ENCODE data around the gene SERPINE2.

The SERPINE2 gene

GRCh38 chr2:224030786-224031185 is 8.3 kb downstream of the SERPINE2 start:
- Histone ChIP-seq H3K27me3 (replicated peaks) (no peaks in the 10 kb centered on the region), H3K36me3 (replicated peaks) (no peaks in the 10 kb centered on the region), H3K27ac (no peak overlapping the region), H3K4me3 (ENCODE audit: low read depth, low read length) (no peak overlapping the region)
- no peak for TF ChIP-seq CTCF (IDR thresholded peaks at IDR 0.05; ENCODE audit: low read depth, low read length, missing control alignments)
- no peak for DNase-seq
- in situ Hi-C loops (cut with HindIII; ENCODE audit: low pct_ligation_motif_present, low sequenced_read_pairs), result no loop called here

GRCh38 chr2:224029876-224030275 is 9.2 kb downstream of the SERPINE2 start:
- no peaks in the 10 kb centered on the region for H3K36me3 ChIP-seq (replicated peaks)
- DNase-seq, result no peak
- H3K27me3 ChIP-seq (replicated peaks), result no peaks in the 10 kb centered on the region
- H3K4me3 ChIP-seq (ENCODE audit: low read depth, low read length), result no peak overlapping the region
- H3K27ac ChIP-seq, result no peak overlapping the region
- in situ Hi-C loops (cut with HindIII; ENCODE audit: low pct_ligation_motif_present, low sequenced_read_pairs), result no loop called here
- TF ChIP-seq CTCF (IDR thresholded peaks at IDR 0.05; ENCODE audit: low read depth, low read length, missing control alignments), result no peak

- H3K36me3 ChIP-seq (replicated peaks), result no peaks in the 10 kb centered on the region
- in situ Hi-C loops (cut with HindIII; ENCODE audit: low pct_ligation_motif_present, low sequenced_read_pairs), result no loop called here
- no peak for DNase-seq
- H3K4me3 ChIP-seq (ENCODE audit: low read depth, low read length), result no peak overlapping the region
- TF ChIP-seq CTCF (IDR thresholded peaks at IDR 0.05; ENCODE audit: low read depth, low read length, missing control alignments), result no peak
- no peak overlapping the region for H3K27ac ChIP-seq
- no peaks in the 10 kb centered on the region for H3K27me3 ChIP-seq (replicated peaks)
These were observed 11.2 kb downstream of the SERPINE2 start for GRCh38 chr2:224027931-224028330.

GRCh38 chr2:224027070-224027469 is 12.0 kb downstream of the SERPINE2 start:
- Histone ChIP-seq H3K27me3 (replicated peaks) (no peaks in the 10 kb centered on the region), H3K36me3 (replicated peaks) (no peaks in the 10 kb centered on the region), H3K4me3 (ENCODE audit: low read depth, low read length) (no peak overlapping the region), H3K27ac (no peak overlapping the region)
- no peak for DNase-seq
- TF ChIP-seq CTCF (IDR thresholded peaks at IDR 0.05; ENCODE audit: low read depth, low read length, missing control alignments), result no peak
- in situ Hi-C loops (cut with HindIII; ENCODE audit: low pct_ligation_motif_present, low sequenced_read_pairs), result no loop called here

- no peaks in the 10 kb centered on the region for H3K36me3 ChIP-seq (replicated peaks)
- no peak overlapping the region for H3K4me3 ChIP-seq (ENCODE audit: low read depth, low read length)
- H3K27ac ChIP-seq, result no peak overlapping the region
- DNase-seq, result no peak
- H3K27me3 ChIP-seq (replicated peaks), result no peaks in the 10 kb centered on the region
- in situ Hi-C loops (cut with HindIII; ENCODE audit: low pct_ligation_motif_present, low sequenced_read_pairs), result no loop called here
- TF ChIP-seq CTCF (IDR thresholded peaks at IDR 0.05; ENCODE audit: low read depth, low read length, missing control alignments), result no peak
These were observed 13.2 kb downstream of the SERPINE2 start for GRCh38 chr2:224025874-224026273.

GRCh38 chr2:224024270-224024669 is 14.8 kb downstream of the SERPINE2 start:
- DNase-seq, result no peak
- no peak overlapping the region for H3K4me3 ChIP-seq (ENCODE audit: low read depth, low read length)
- H3K27ac ChIP-seq, result no peak overlapping the region
- H3K36me3 ChIP-seq (replicated peaks), result no peaks in the 10 kb centered on the region
- H3K27me3 ChIP-seq (replicated peaks), result no peaks in the 10 kb centered on the region
- TF ChIP-seq CTCF (IDR thresholded peaks at IDR 0.05; ENCODE audit: low read depth, low read length, missing control alignments), result no peak
- in situ Hi-C loops (cut with HindIII; ENCODE audit: low pct_ligation_motif_present, low sequenced_read_pairs), result no loop called here
